Measurements from ENCODE around the gene SRPK3. TPM values are rescaled to one million over a fixed set of nuclear protein-coding genes. Genes with fewer than 3 reads are reported as not detected.
A peak's percentile ranks its signal among the peaks of the same experiment; 100 is the strongest.
"Not testable (repeated sequence)": the region's sequence is repeated elsewhere in the genome, so short reads cannot be mapped to it uniquely, and the experiment has no call there.

The SRPK3 gene
- total RNA-seq, 2 experiments from 2014 or later: not detected

GRCh38 chrX:153804621-153805020 lies 23.8 kb downstream of the SRPK3 start:
- CTCF ChIA-PET: no interaction called here
- Mint-ChIP-seq H3K4me1 (no peaks in the 10 kb centered on the region), H3K27ac (no peak overlapping the region), H3K27me3 (no peaks in the 10 kb centered on the region), H3K9me3 (ENCODE audit: low read depth) (no peaks in the 10 kb centered on the region), H3K36me3 (no peaks in the 10 kb centered on the region), H3K4me3 (no peak overlapping the region)
- DNase-seq: no peak
- ATAC-seq: no peak

GRCh38 chrX:153805436-153805835 lies 24.6 kb downstream of the SRPK3 start:
- H3K27ac Mint-ChIP-seq: no peak overlapping the region
- CTCF ChIA-PET: no interaction called here
- ATAC-seq (no peak), DNase-seq (no peak)
- H3K4me3 Mint-ChIP-seq: no peak overlapping the region
- no peaks in the 10 kb centered on the region for H3K36me3 Mint-ChIP-seq
- H3K9me3 Mint-ChIP-seq (ENCODE audit: low read depth): no peaks in the 10 kb centered on the region
- no peaks in the 10 kb centered on the region for H3K27me3 Mint-ChIP-seq
- H3K4me1 Mint-ChIP-seq: no peaks in the 10 kb centered on the region

GRCh38 chrX:153806999-153807575 lies 26.2 kb downstream of the SRPK3 start:
- Mint-ChIP-seq H3K4me1 (no peaks in the 10 kb centered on the region), H3K27ac (no peak overlapping the region), H3K36me3 (no peaks in the 10 kb centered on the region), H3K4me3 (no peak overlapping the region), H3K27me3 (peaks cover 4% of the 10 kb centered on the region), H3K9me3 (ENCODE audit: low read depth) (no peaks in the 10 kb centered on the region)
- DNase-seq (no peak), ATAC-seq (no peak)
- CTCF ChIA-PET: no interaction called here

GRCh38 chrX:153807976-153808375 lies 27.1 kb downstream of the SRPK3 start:
- DNase-seq: no peak
- Mint-ChIP-seq H3K36me3 (no peaks in the 10 kb centered on the region), H3K4me3 (no peak overlapping the region), H3K9me3 (ENCODE audit: low read depth) (no peaks in the 10 kb centered on the region), H3K27ac (no peak overlapping the region), H3K27me3 (peaks cover 12% of the 10 kb centered on the region), H3K4me1 (no peaks in the 10 kb centered on the region)
- CTCF ChIA-PET: no interaction called here
- no peak for ATAC-seq

- H3K27me3 Mint-ChIP-seq: peaks cover 24% of the 10 kb centered on the region
- no peak for DNase-seq
- CTCF ChIA-PET: no interaction called here
- H3K4me3 Mint-ChIP-seq: no peak overlapping the region
- H3K9me3 Mint-ChIP-seq (ENCODE audit: low read depth): no peaks in the 10 kb centered on the region
- H3K4me1 Mint-ChIP-seq: peaks cover 10% of the 10 kb centered on the region
- no peaks in the 10 kb centered on the region for H3K36me3 Mint-ChIP-seq
- ATAC-seq: no peak
- no peak overlapping the region for H3K27ac Mint-ChIP-seq
These were observed 31.4 kb downstream of the SRPK3 start for GRCh38 chrX:153812220-153812619.

- no peak overlapping the region for H3K27ac Mint-ChIP-seq
- H3K9me3 Mint-ChIP-seq (ENCODE audit: low read depth): no peaks in the 10 kb centered on the region
- H3K36me3 Mint-ChIP-seq: no peaks in the 10 kb centered on the region
- H3K4me1 Mint-ChIP-seq: peaks cover 10% of the 10 kb centered on the region
- H3K4me3 Mint-ChIP-seq: no peak overlapping the region
- H3K27me3 Mint-ChIP-seq: peaks cover 27% of the 10 kb centered on the region
- CTCF ChIA-PET: no interaction called here
- DNase-seq (no peak), ATAC-seq (no peak)
These were observed 32.3 kb downstream of the SRPK3 start for GRCh38 chrX:153813161-153813560.

GRCh38 chrX:153814591-153815315 lies 33.9 kb downstream of the SRPK3 start:
- CTCF ChIA-PET: no interaction called here
- H3K4me1 Mint-ChIP-seq: peaks cover 10% of the 10 kb centered on the region
- no peak overlapping the region for H3K4me3 Mint-ChIP-seq
- ATAC-seq: no peak
- H3K27me3 Mint-ChIP-seq: peaks cover 33% of the 10 kb centered on the region
- no peak overlapping the region for H3K27ac Mint-ChIP-seq
- no peak for DNase-seq
- no peaks in the 10 kb centered on the region for H3K9me3 Mint-ChIP-seq (ENCODE audit: low read depth)
- no peaks in the 10 kb centered on the region for H3K36me3 Mint-ChIP-seq

- ATAC-seq: peak; percentile 55
- peak; percentile 58 for DNase-seq
- Mint-ChIP-seq H3K9me3 (ENCODE audit: low read depth) (no peaks in the 10 kb centered on the region), H3K4me3 (no peak overlapping the region), H3K27ac (no peak overlapping the region), H3K4me1 (peaks cover 22% of the 10 kb centered on the region), H3K36me3 (no peaks in the 10 kb centered on the region), H3K27me3 (peaks cover 33% of the 10 kb centered on the region)
- CTCF ChIA-PET: interaction anchor here (1.3 kb wide), 1 partner anchor 31 kb away, joined by 3 read pairs; no protein-coding TSS in a partner anchor
These were observed 36.2 kb downstream of the SRPK3 start for GRCh38 chrX:153816831-153817690.

- CTCF ChIA-PET: interaction anchor here (1.1 to 1.3 kb wide), 2 partner anchors 20 to 30 kb away, joined by 3 read pairs; no protein-coding TSS in a partner anchor
- H3K4me3 Mint-ChIP-seq; H3K9me3 Mint-ChIP-seq (ENCODE audit: low read depth); DNase-seq; H3K27ac Mint-ChIP-seq; ATAC-seq; H3K36me3 Mint-ChIP-seq: not testable (repeated sequence)
- Mint-ChIP-seq H3K4me1 (peaks cover 29% of the 10 kb centered on the region), H3K27me3 (peaks cover 23% of the 10 kb centered on the region)
These were observed 37.2 kb downstream of the SRPK3 start for GRCh38 chrX:153818064-153818463.

GRCh38 chrX:153818571-153819383 lies 37.9 kb downstream of the SRPK3 start:
- CTCF ChIA-PET: interaction anchor here (1.1 to 1.3 kb wide), 2 partner anchors 19 to 30 kb away, joined by 3 read pairs; no protein-coding TSS in a partner anchor
- Mint-ChIP-seq H3K36me3 (no peaks in the 10 kb centered on the region), H3K27ac (no peak overlapping the region), H3K27me3 (peaks cover 20% of the 10 kb centered on the region), H3K4me3 (no peak overlapping the region), H3K9me3 (ENCODE audit: low read depth) (no peaks in the 10 kb centered on the region), H3K4me1 (peaks cover 29% of the 10 kb centered on the region)
- ATAC-seq (peak; percentile 87), DNase-seq (peak; percentile 50)

GRCh38 chrX:153819384-153820040 lies 38.7 kb downstream of the SRPK3 start:
- Mint-ChIP-seq H3K27me3 (peaks cover 19% of the 10 kb centered on the region), H3K36me3 (no peaks in the 10 kb centered on the region), H3K4me1 (peaks cover 28% of the 10 kb centered on the region), H3K9me3 (ENCODE audit: low read depth) (no peaks in the 10 kb centered on the region), H3K4me3 (no peak overlapping the region), H3K27ac (no peak overlapping the region)
- CTCF ChIA-PET: no interaction called here
- no peak for ATAC-seq
- DNase-seq: no peak

GRCh38 chrX:153820601-153821000 lies 39.8 kb downstream of the SRPK3 start:
- H3K27ac Mint-ChIP-seq: no peak overlapping the region
- H3K36me3 Mint-ChIP-seq: no peaks in the 10 kb centered on the region
- no peaks in the 10 kb centered on the region for H3K9me3 Mint-ChIP-seq (ENCODE audit: low read depth)
- CTCF ChIA-PET: no interaction called here
- DNase-seq: no peak
- peaks cover 28% of the 10 kb centered on the region for H3K4me1 Mint-ChIP-seq
- H3K4me3 Mint-ChIP-seq: no peak overlapping the region
- no peak for ATAC-seq
- H3K27me3 Mint-ChIP-seq: peaks cover 16% of the 10 kb centered on the region

GRCh38 chrX:153821066-153821465 lies 40.2 kb downstream of the SRPK3 start:
- Mint-ChIP-seq H3K4me1 (peaks cover 28% of the 10 kb centered on the region), H3K27me3 (peaks cover 17% of the 10 kb centered on the region), H3K4me3 (no peak overlapping the region), H3K9me3 (ENCODE audit: low read depth) (no peaks in the 10 kb centered on the region), H3K36me3 (no peaks in the 10 kb centered on the region), H3K27ac (no peak overlapping the region)
- ATAC-seq: no peak
- CTCF ChIA-PET: no interaction called here
- DNase-seq: no peak

All from activated CD8-positive, alpha-beta memory T cell treated with anti-CD3 and anti-CD28 coated beads, Interleukin-2, amount 10 ng/mL, durations not matched to agents 7 days and 5 days (primary cell).